NCI-H69 (cell line): Measurements from ENCODE around the gene LONP1.

Source experiments
- DNase-seq: peaks from one replicate; lab custom pipeline; 2025; lab: John Stamatoyannopoulos, UW

LONP1 gene

GRCh38 chr19:5678071-5678718 is 41.8 kb downstream of the LONP1 start:
- no peak for DNase-seq

- DNase-seq = no peak
Measured at GRCh38 chr19:5677580-5677979, 42.4 kb downstream of the LONP1 start.

- no peak for DNase-seq
Measured at GRCh38 chr19:5677136-5677535, 42.8 kb downstream of the LONP1 start.

- DNase-seq = no peak
Measured at GRCh38 chr19:5676772-5677105, 43.2 kb downstream of the LONP1 start.

- no peak for DNase-seq
Measured at GRCh38 chr19:5676105-5676771, 43.7 kb downstream of the LONP1 start.

- DNase-seq = peak; percentile 57
Measured at GRCh38 chr19:5674714-5675113, 45.2 kb downstream of the LONP1 start.

- DNase-seq = no peak
Measured at GRCh38 chr19:5673752-5674151, 46.2 kb downstream of the LONP1 start.

- no peak for DNase-seq
Measured at GRCh38 chr19:5672708-5673459, 47.1 kb downstream of the LONP1 start.

- DNase-seq = no peak
Measured at GRCh38 chr19:5671600-5671999, 48.3 kb downstream of the LONP1 start.

- no peak for DNase-seq
Measured at GRCh38 chr19:5669212-5669611, 50.7 kb downstream of the LONP1 start.

GRCh38 chr19:5667751-5668271 is 52.1 kb downstream of the LONP1 start:
- no peak for DNase-seq

GRCh38 chr19:5666921-5667610 is 52.9 kb downstream of the LONP1 start:
- no peak for DNase-seq

GRCh38 chr19:5665781-5666513 is 54.0 kb downstream of the LONP1 start:
- DNase-seq = no peak

- no peak for DNase-seq
Measured at GRCh38 chr19:5664515-5664914, 55.4 kb downstream of the LONP1 start.

GRCh38 chr19:5663904-5664303 is 56.0 kb downstream of the LONP1 start:
- DNase-seq = no peak

- no peak for DNase-seq
Measured at GRCh38 chr19:5661483-5661882, 58.5 kb downstream of the LONP1 start.

- no peak for DNase-seq
Measured at GRCh38 chr19:5655412-5655811, 64.5 kb downstream of the LONP1 start.

- DNase-seq = no peak
Measured at GRCh38 chr19:5654931-5655330, 65.0 kb downstream of the LONP1 start.

- DNase-seq = no peak
Measured at GRCh38 chr19:5652261-5652660, 67.7 kb downstream of the LONP1 start.

- DNase-seq = no peak
Measured at GRCh38 chr19:5651361-5651760, 68.6 kb downstream of the LONP1 start.

- DNase-seq = no peak
Measured at GRCh38 chr19:5648464-5648863, 71.5 kb downstream of the LONP1 start.

- DNase-seq = no peak
Measured at GRCh38 chr19:5646703-5647102, 73.2 kb downstream of the LONP1 start.
